Astrocyte of the spinal cord (primary cell): ENCODE results near the gene HOXD3.

Source experiments
- DNase-seq: peaks from one replicate; pipeline ENCODE4 v3.0.0; 2011; ENCODE audit warnings: low read depth, low spot score
- H3K4me3 ChIP-seq: 2 replicates; pipeline ENCODE4 v1.5.1; 2011; ENCODE audit warnings: low read depth, mild to moderate bottlenecking, low read length, moderate library complexity
- in situ Hi-C: cut with HindIII; loops from 2 replicates; pipeline ENCODE4 v1.10.0; 2017; ENCODE audit warnings: low sequenced_read_pairs
- TF ChIP-seq, protein P1 (sequence below): IDR thresholded peaks from 2 replicates; pipeline ENCODE4 v1.5.1; 2012; ENCODE audit warnings: low read depth, mild to moderate bottlenecking, low read length, inconsistent platforms

The HOXD3 gene

DNA sequence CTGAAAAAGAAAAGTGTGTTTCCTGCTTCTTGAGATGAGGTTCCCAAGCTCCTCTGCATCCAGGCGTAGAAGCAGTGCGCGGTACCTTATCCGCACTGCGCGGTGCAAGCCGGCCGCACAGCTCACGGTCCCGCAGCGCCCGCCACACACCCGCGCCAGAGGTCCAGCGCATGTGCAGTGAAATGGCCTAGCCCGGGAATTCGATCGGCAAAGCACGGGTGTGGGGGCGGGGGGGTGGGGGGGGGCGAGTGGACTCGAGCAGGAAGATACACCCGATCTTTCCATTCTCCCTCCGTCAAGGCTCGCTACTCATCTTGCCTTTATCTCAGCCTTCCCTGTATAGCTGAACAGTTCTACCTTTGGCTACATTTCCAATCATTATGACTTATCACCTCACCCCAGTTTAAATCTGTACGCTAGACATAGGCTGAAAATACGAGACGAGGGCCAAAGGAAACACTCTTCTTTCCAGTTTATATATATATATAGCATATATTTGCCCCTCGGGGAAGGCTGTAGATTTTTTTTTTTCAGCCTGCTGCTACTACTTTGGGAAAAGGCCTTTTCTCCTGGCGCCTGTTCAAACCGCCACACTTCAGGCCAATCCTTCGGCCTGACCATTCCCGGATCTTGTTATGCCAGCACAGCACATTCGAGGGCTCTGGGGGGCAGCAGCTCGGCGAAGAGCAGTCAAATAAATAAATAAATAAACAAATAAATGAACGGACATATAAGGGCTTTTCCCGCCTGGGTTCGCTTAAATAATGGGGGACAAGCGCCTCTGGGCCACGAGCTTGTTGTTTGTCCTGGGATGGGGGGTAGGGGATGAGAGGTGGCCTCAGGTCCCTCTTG lies 17.2 kb upstream of the HOXD3 start:
- peak; percentile 61 for DNase-seq
- TF ChIP-seq, protein P1, sequence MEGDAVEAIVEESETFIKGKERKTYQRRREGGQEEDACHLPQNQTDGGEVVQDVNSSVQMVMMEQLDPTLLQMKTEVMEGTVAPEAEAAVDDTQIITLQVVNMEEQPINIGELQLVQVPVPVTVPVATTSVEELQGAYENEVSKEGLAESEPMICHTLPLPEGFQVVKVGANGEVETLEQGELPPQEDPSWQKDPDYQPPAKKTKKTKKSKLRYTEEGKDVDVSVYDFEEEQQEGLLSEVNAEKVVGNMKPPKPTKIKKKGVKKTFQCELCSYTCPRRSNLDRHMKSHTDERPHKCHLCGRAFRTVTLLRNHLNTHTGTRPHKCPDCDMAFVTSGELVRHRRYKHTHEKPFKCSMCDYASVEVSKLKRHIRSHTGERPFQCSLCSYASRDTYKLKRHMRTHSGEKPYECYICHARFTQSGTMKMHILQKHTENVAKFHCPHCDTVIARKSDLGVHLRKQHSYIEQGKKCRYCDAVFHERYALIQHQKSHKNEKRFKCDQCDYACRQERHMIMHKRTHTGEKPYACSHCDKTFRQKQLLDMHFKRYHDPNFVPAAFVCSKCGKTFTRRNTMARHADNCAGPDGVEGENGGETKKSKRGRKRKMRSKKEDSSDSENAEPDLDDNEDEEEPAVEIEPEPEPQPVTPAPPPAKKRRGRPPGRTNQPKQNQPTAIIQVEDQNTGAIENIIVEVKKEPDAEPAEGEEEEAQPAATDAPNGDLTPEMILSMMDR: no peak
- in situ Hi-C loops: no loop called here
- H3K4me3 ChIP-seq: peak overlapping the region; percentile 49

DNA sequence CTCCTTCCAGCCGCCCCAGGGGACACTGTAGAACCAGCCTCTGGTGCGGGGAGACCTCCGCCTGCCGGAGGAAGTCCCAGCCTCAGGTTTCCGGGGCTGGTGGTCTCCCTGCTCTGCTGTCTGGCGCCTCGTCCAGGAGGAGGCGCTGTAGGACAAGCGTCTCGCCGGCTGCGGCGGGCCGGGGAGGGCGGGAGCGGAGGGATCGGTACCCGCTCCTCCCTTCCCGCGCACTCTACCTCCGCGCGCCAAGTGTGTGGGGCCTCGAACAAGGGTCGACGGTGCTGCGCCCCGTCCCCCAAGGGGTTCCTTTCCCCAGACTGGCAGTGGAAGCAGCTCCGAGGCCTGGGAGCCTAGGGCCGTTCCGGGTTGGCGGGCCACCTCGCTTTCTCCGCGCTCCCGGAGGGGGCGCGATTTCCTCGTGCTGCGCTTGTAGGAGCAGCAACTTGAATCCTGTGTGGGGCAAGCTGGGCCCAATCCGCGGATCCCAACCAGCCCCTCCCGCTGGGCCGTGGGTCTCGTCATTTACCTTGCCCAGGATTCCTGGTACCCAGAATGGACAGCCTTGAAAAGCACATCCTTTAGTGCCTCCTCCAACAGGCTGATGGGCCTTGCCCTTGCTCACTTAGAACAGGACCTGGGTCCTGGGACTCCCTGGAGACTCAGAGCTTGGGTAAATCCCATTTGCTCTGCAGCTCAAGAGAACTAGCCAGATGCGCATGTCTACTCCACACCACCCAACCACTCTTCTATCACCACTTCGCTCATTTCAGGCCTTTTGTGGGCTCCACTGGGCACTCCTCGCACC lies 16.4 kb upstream of the HOXD3 start:
- in situ Hi-C loops: no loop called here
- TF ChIP-seq, protein P1: peak; percentile 75
- peak overlapping the region; percentile 49 for H3K4me3 ChIP-seq
- peak; percentile 80 for DNase-seq

DNA sequence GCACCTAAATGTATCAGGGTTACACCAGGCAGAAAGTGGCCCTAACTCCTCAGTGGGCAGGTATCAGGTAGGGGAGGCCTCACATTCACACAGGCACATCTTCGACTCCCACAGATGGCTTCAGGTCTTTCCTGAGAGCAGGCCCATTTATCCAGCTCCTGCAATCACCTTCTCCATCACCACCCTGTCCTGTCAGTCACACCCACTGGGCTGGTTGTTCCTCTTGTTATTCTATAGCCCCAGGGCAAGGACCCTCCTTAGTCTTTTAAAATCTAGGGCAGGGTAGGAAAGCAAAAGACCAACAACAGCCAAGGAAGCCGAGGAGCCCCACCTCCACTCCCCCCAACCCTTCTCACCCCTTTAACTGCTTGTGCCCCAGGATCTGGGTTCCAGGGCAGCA lies 14.8 kb upstream of the HOXD3 start:
- in situ Hi-C loops: no loop called here
- TF ChIP-seq, protein P1: no peak
- no peak for DNase-seq
- H3K4me3 ChIP-seq: no peak overlapping the region

DNA sequence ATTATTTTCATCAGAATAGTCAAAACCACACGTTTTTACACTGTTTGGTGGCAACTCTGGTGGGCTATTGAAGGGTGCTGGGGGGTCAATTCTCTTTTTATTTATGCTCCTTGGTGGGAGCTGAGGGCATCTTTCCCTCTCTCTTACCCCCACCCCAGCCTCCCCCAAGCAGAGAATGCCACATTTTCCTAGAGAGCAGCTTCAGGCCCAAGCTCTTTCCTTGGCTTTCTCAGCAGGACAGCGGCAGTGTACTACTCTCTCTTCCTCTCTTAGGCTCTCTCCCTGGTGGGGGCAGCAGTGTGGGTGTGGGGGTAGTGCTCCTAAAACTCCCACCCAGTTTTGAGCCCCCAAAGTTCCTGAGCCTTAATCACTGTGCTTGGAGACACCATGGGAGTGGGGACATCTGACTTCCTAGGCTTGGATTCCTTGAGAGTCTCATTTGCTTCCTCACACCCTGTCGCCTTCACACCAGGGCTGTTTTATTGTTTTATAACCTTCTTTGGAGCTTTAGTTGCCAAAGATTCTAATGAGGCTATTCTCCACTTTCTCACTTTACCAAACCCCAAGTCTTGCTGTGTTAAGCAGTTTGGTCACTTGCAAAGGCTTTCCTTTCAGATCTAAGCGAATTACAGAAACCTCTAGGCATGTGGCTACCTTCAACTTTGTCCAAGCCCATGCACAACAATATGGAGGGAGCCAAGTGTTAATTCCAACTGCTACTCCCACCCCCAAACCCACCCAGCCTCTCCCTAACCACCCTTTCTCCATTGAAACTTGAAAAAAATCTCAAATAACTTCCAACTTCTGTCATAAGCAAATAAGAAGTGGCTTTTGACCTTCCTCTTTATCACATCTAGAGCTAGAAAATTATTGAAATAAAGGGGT lies 11.8 kb upstream of the HOXD3 start:
- in situ Hi-C loops: no loop called here
- DNase-seq: no peak
- no peak overlapping the region for H3K4me3 ChIP-seq
- TF ChIP-seq, protein P1: no peak

DNA sequence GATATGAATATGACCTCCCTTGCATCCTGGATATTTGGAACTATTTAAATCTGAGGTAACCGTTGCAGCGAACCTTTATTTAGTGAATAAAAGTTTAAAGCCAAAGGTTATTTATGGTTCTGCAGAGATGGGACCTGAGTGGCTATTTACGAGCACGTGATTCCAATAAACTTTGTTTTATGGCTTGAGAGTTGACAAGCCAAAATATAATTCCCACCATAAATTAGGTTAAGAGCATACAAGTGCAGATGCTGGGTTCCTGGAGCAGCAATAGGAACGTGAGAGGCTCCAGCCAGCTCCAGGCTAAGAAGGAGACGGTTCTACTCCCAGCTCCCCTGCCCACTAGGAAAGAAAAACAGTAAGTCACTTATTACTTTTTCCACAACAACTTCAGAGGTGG lies 11.0 kb upstream of the HOXD3 start:
- no peak for DNase-seq
- TF ChIP-seq, protein P1: no peak
- H3K4me3 ChIP-seq: no peak overlapping the region
- in situ Hi-C loops: no loop called here

GRCh38 chr2:176146645-176147044 lies 10.5 kb upstream of the HOXD3 start:
- TF ChIP-seq, protein P1: no peak
- DNase-seq: no peak
- in situ Hi-C loops: no loop called here
- no peak overlapping the region for H3K4me3 ChIP-seq
